Uterus (tissue), 4 donors: ENCODE results near the gene PGAP2. TPM values are rescaled to one million over a fixed set of nuclear protein-coding genes. Genes with fewer than 3 reads are reported as not detected.
"Not testable (repeated sequence)": the region's sequence is repeated elsewhere in the genome, so short reads cannot be mapped to it uniquely, and the experiment has no call there.

Experiments
- DNase-seq, 2 donors: peaks; one replicate each; pipeline ENCODE4 v3.0.0-alpha.2; 2019 to 2020
- H3K27ac ChIP-seq, 2 donors: fragments of 200-600 bp; sonication (generic); 1 replicate in 1 of 2; 2 replicates in 1 of 2; pipeline ENCODE4 v1.5.1; 2016 to 2018
- H3K27me3 ChIP-seq, 2 donors: fragments of 200-600 bp; sonication (generic); one replicate each; pipeline ENCODE4 v1.5.1; 2018 to 2019; ENCODE audit warnings: control low read depth in 1 of 2
- H3K36me3 ChIP-seq, 2 donors: fragments of 200-600 bp; sonication (generic); one replicate each; pipeline ENCODE4 v1.5.1; 2019; ENCODE audit warnings: control low read depth in 1 of 2
- H3K4me1 ChIP-seq, 2 donors: fragments of 200-600 bp; sonication (generic); one replicate each; pipeline ENCODE4 v1.5.1; 2018 to 2019; ENCODE audit warnings: control low read depth in 1 of 2
- H3K4me3 ChIP-seq, 2 donors: fragments of 200-600 bp; sonication (generic); 1 replicate in 1 of 2; 2 replicates in 1 of 2; pipeline ENCODE4 v1.5.1; 2018 to 2019; ENCODE audit warnings: mild to moderate bottlenecking in 1 of 2
- H3K9me3 ChIP-seq, 2 donors: fragments of 200-600 bp; sonication (generic); one replicate each; pipeline ENCODE4 v1.5.1; 2019; ENCODE audit warnings: control low read depth in 1 of 2
- CTCF ChIP-seq, 4 experiments: fragments of 200-600 bp in 2 of 4; fragments of 450-650 bp in 2 of 4; sonication (generic) in 2 of 4; IDR thresholded peaks; one replicate each; pipeline ENCODE4 v1.5.1; 2016 to 2019; ENCODE audit warnings: antibody characterized with exemption in 4 of 4, mild to moderate bottlenecking in 2 of 4, moderate library complexity in 1 of 4
- POLR2A ChIP-seq, 2 donors: fragments of 450-650 bp; IDR thresholded peaks; one replicate each; pipeline ENCODE4 v1.6.1; 2016; ENCODE audit warnings: antibody characterized with exemption in 2 of 2, mild to moderate bottlenecking in 1 of 2, moderate library complexity in 1 of 2
- intact Hi-C: fragments of 100-400 bp; cut with DNase I; formaldehyde crosslinking; loops from one replicate; pipeline ENCODE4 v1.15.1; 2023; ENCODE audit warnings: low total_unique reads
- total RNA-seq, 4 donors: library from RNA; depleted of rRNA in 3 of 4; stranded (reverse); fragments of >200 nt in 3 of 4; gene quantifications; one replicate each; pipeline versions ENCODE4 v1.1.0 to v1.2.4, GENCODE V29; 2014 to 2023
- donor health status: DM: yes; HTN: yes; CAD: no.

The PGAP2 gene
- 10 to 100 TPM in 3 of 4 donors, not detected in 1; 12.2 to 16.5 (median 13.8) TPM for total RNA-seq

GRCh38 chr11:3807909-3808860 lies at the start of gene PGAP2:
Gene PGAP2 (plus strand): TSS chr11:3808560. CDS start chr11:3811260, 2,700 bp downstream.
- no peaks in the 10 kb centered on the region for H3K36me3 ChIP-seq
- intact Hi-C loops, result no loop called here
- TF ChIP-seq CTCF (IDR thresholded peaks at IDR 0.05) (peak; percentile 27 to 61 (median 49)), POLR2A (IDR thresholded peaks at IDR 0.05) (no peak)
- H3K9me3 ChIP-seq, result no peaks in the 10 kb centered on the region
- peak; percentile 42 to 55 for DNase-seq
- H3K27ac ChIP-seq, result peak within 1 kb of the TSS; percentile 38 to 63
- H3K4me3 ChIP-seq, result peak within 1 kb of the TSS; percentile 38 to 54
- peaks cover 0 to 6% of the 10 kb centered on the region in 2 donors for H3K4me1 ChIP-seq
- H3K27me3 ChIP-seq, result no peaks in the 10 kb centered on the region

- Histone ChIP-seq H3K9me3 (no peaks in the 10 kb centered on the region), H3K27ac (no peak overlapping the region), H3K27me3 (no peaks in the 10 kb centered on the region), H3K4me3 (no peak overlapping the region), H3K4me1 (no peaks in the 10 kb centered on the region), H3K36me3 (no peaks in the 10 kb centered on the region)
- intact Hi-C loops, result no loop called here
- TF ChIP-seq CTCF (IDR thresholded peaks at IDR 0.05), result no peak
- no peak for TF ChIP-seq POLR2A (IDR thresholded peaks at IDR 0.05)
- DNase-seq, result no peak
Observed at GRCh38 chr11:3764266-3764665, 44.1 kb upstream of the PGAP2 start.

GRCh38 chr11:3766836-3767235 lies 41.5 kb upstream of the PGAP2 start:
- DNase-seq, H3K9me3 ChIP-seq, H3K27me3 ChIP-seq, intact Hi-C loops, H3K36me3 ChIP-seq, H3K4me3 ChIP-seq, H3K4me1 ChIP-seq, H3K27ac ChIP-seq: not testable (repeated sequence)

- intact Hi-C loops, result no loop called here
- H3K9me3 ChIP-seq, result no peaks in the 10 kb centered on the region
- H3K4me3 ChIP-seq, result no peak overlapping the region
- H3K36me3 ChIP-seq, result no peaks in the 10 kb centered on the region
- no peak for TF ChIP-seq POLR2A (IDR thresholded peaks at IDR 0.05)
- no peaks in the 10 kb centered on the region for H3K27me3 ChIP-seq
- no peaks in the 10 kb centered on the region for H3K4me1 ChIP-seq
- H3K27ac ChIP-seq, result no peak overlapping the region
- no peak for DNase-seq
Observed at GRCh38 chr11:3767536-3767935, 40.8 kb upstream of the PGAP2 start.

- DNase-seq, result no peak
- Histone ChIP-seq H3K36me3 (no peaks in the 10 kb centered on the region), H3K4me3 (no peak overlapping the region), H3K27ac (no peak overlapping the region), H3K9me3 (no peaks in the 10 kb centered on the region), H3K4me1 (no peaks in the 10 kb centered on the region), H3K27me3 (no peaks in the 10 kb centered on the region)
- intact Hi-C loops, result no loop called here
- TF ChIP-seq CTCF (IDR thresholded peaks at IDR 0.05), result no peak
- TF ChIP-seq POLR2A (IDR thresholded peaks at IDR 0.05), result no peak
Observed at GRCh38 chr11:3773180-3773579, 35.2 kb upstream of the PGAP2 start.

- intact Hi-C loops, result no loop called here
Observed at GRCh38 chr11:3775736-3776406, 32.5 kb upstream of the PGAP2 start.

More at GRCh38 chr11:3775736-3776406, 32.5 kb upstream of the PGAP2 start:
- Histone ChIP-seq H3K27me3 (no peaks in the 10 kb centered on the region), H3K4me3 (no peak overlapping the region), H3K36me3 (no peaks in the 10 kb centered on the region), H3K4me1 (no peaks in the 10 kb centered on the region), H3K27ac (no peak overlapping the region), H3K9me3 (no peaks in the 10 kb centered on the region)
- no peak for DNase-seq
- no peak for TF ChIP-seq POLR2A (IDR thresholded peaks at IDR 0.05)
- no peak for TF ChIP-seq CTCF (IDR thresholded peaks at IDR 0.05)
